ENCODE measurements around the gene UGT2B7.
"Not testable (repeated sequence)": the region's sequence is repeated elsewhere in the genome, so short reads cannot be mapped to it uniquely, and the experiment has no call there.

The UGT2B7 gene

GRCh38 chr4:69088473-69088872 is 7.8 kb upstream of the UGT2B7 start:
- DNase-seq (ENCODE audit: low read depth), result no peak

GRCh38 chr4:69089388-69089787 is 6.9 kb upstream of the UGT2B7 start:
- no peak for DNase-seq (ENCODE audit: low read depth)

- peak; percentile 12 for DNase-seq (ENCODE audit: low read depth)
Observed at GRCh38 chr4:69092190-69092589, 4.1 kb upstream of the UGT2B7 start.

GRCh38 chr4:69092980-69093568 is 3.2 kb upstream of the UGT2B7 start:
- no peak for DNase-seq (ENCODE audit: low read depth)

GRCh38 chr4:69093681-69094080 is 2.6 kb upstream of the UGT2B7 start:
- no peak for DNase-seq (ENCODE audit: low read depth)

- peak; percentile 35 for DNase-seq (ENCODE audit: low read depth)
Observed at GRCh38 chr4:69095301-69095731, 958 bp upstream of the UGT2B7 start.

- no peak for DNase-seq (ENCODE audit: low read depth)
Observed at GRCh38 chr4:69096810-69097209, 536 bp downstream of the UGT2B7 start.

GRCh38 chr4:69098470-69098869 is 2.2 kb downstream of the UGT2B7 start:
- DNase-seq (ENCODE audit: low read depth), result no peak

GRCh38 chr4:69099910-69100309 is 3.6 kb downstream of the UGT2B7 start:
- DNase-seq (ENCODE audit: low read depth), result no peak

GRCh38 chr4:69102668-69103067 is 6.4 kb downstream of the UGT2B7 start:
- not testable (repeated sequence) for DNase-seq (ENCODE audit: low read depth)

GRCh38 chr4:69104719-69105275 is 8.5 kb downstream of the UGT2B7 start:
- DNase-seq (ENCODE audit: low read depth), result no peak

- not testable (repeated sequence) for DNase-seq (ENCODE audit: low read depth)
Observed at GRCh38 chr4:69115151-69115850, 19.0 kb downstream of the UGT2B7 start.

- no peak for DNase-seq (ENCODE audit: low read depth)
Observed at GRCh38 chr4:69115851-69116213, 19.6 kb downstream of the UGT2B7 start.

- DNase-seq (ENCODE audit: low read depth), result no peak
Observed at GRCh38 chr4:69116645-69117321, 20.5 kb downstream of the UGT2B7 start.

GRCh38 chr4:69120870-69121269 is 24.6 kb downstream of the UGT2B7 start:
- no peak for DNase-seq (ENCODE audit: low read depth)

GRCh38 chr4:69122476-69122875 is 26.2 kb downstream of the UGT2B7 start:
- no peak for DNase-seq (ENCODE audit: low read depth)

GRCh38 chr4:69124941-69125340 is 28.7 kb downstream of the UGT2B7 start:
- DNase-seq (ENCODE audit: low read depth), result no peak

- DNase-seq (ENCODE audit: low read depth), result no peak
Observed at GRCh38 chr4:69126024-69126423, 29.8 kb downstream of the UGT2B7 start.

GRCh38 chr4:69133993-69134392 is 37.7 kb downstream of the UGT2B7 start:
- no peak for DNase-seq (ENCODE audit: low read depth)

- DNase-seq (ENCODE audit: low read depth), result no peak
Observed at GRCh38 chr4:69134471-69134870, 38.2 kb downstream of the UGT2B7 start.

- DNase-seq (ENCODE audit: low read depth), result no peak
Observed at GRCh38 chr4:69141320-69141719, 45.0 kb downstream of the UGT2B7 start.

- no peak for DNase-seq (ENCODE audit: low read depth)
Observed at GRCh38 chr4:69147334-69147733, 51.1 kb downstream of the UGT2B7 start.

GRCh38 chr4:69154021-69154420 is 57.7 kb downstream of the UGT2B7 start:
- no peak for DNase-seq (ENCODE audit: low read depth)

Measured in HS-27A (cell line).